Right lobe of liver (tissue), 4 donors: ENCODE data around the gene HLA-DMB.

Experiments used
- POLR2A ChIP-seq: fragments of 450-650 bp; IDR thresholded peaks from one replicate; pipeline ENCODE4 v1.6.1; 2017; ENCODE audit warnings: antibody characterized with exemption, mild to moderate bottlenecking
- TF ChIP-seq, protein P1 (sequence below), 4 donors: fragments of 200-600 bp in 3 of 4; fragments of 450-650 bp in 1 of 4; IDR thresholded peaks; one replicate each; pipeline versions ENCODE4 v1.5.1 to v1.8.0; 2016 to 2022; ENCODE audit warnings: antibody characterized with exemption in 4 of 4, mild to moderate bottlenecking in 2 of 4
- donor health status: DM: no; HTN: no; CAD: no.
- donor health status: DM: no; HTN: no; CAD: no.
- donor health status: DM: no; HTN: yes; CAD: no.

DNA sequence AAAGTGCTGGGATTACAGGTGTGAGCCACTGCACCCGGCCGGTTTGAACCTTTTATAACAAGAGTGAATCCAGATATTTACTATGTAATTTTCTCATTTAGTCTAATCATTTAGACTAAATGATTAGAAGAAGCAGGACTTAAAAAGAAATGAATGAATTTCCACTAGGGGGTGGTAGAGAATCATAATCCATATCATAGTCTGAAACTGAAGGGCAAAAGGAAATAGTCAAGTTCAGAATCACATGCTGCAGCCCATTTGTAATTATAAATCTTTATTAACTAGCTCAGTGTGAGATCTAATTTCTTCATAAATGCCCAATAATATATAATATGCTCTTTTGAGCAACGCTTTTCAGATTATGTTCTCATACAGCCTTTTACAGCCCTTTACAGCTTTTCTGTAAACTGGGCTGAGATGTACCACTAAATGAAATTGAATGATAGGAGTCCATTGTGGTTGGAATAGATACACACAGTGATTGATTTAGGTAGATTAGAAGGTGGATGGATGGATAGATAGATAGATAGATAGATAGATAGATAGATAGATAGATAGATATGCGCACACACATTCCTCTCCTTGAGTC lies 55.0 kb downstream of the HLA-DMB start:
- TF ChIP-seq, protein P1, sequence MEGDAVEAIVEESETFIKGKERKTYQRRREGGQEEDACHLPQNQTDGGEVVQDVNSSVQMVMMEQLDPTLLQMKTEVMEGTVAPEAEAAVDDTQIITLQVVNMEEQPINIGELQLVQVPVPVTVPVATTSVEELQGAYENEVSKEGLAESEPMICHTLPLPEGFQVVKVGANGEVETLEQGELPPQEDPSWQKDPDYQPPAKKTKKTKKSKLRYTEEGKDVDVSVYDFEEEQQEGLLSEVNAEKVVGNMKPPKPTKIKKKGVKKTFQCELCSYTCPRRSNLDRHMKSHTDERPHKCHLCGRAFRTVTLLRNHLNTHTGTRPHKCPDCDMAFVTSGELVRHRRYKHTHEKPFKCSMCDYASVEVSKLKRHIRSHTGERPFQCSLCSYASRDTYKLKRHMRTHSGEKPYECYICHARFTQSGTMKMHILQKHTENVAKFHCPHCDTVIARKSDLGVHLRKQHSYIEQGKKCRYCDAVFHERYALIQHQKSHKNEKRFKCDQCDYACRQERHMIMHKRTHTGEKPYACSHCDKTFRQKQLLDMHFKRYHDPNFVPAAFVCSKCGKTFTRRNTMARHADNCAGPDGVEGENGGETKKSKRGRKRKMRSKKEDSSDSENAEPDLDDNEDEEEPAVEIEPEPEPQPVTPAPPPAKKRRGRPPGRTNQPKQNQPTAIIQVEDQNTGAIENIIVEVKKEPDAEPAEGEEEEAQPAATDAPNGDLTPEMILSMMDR (IDR thresholded peaks at IDR 0.05): peak; percentile 61 to 69 (median 66)
- no peak for TF ChIP-seq POLR2A
